Breast epithelium (tissue), 3 donors: Measurements from ENCODE around the gene RSU1.

Experiments used
- CTCF ChIP-seq, 3 donors: fragments of 450-650 bp; IDR thresholded peaks; one replicate each; pipeline ENCODE4 v1.5.1; 2016 to 2017; ENCODE audit warnings: antibody characterized with exemption in 3 of 3, mild to moderate bottlenecking in 3 of 3, moderate library complexity in 3 of 3
- POLR2A ChIP-seq: fragments of 450-650 bp; IDR thresholded peaks from one replicate; pipeline ENCODE4 v1.6.1; 2016; ENCODE audit warnings: antibody characterized with exemption, mild to moderate bottlenecking, moderate library complexity
- POLR2AphosphoS5 ChIP-seq, 3 donors: sonication (generic); formaldehyde crosslinking; IDR thresholded peaks; one replicate each; pipeline ENCODE4 v1.6.1; 2017; ENCODE audit warnings: antibody characterized with exemption in 3 of 3

DNA sequence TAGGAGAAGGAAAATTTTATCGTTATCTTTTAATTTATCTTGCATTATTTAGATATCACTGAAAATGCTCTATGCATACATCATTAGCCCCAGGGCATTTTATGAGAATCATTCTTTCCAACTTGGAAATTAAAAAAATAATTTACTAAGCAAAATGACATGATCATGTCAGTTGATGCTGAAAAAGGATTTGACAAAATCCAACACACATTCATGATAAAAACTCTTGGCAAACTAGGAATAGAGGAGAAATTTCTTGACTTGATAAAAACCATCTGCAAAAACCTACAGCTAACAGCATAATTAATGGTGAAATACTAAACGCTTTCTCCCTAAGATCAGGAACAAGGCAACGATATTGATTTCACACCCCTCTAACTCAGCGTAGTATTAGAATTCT, 40.2 kb upstream of the RSU1 start:
- TF ChIP-seq POLR2A: no peak
- TF ChIP-seq CTCF (IDR thresholded peaks at IDR 0.05): no peak
- no peak for TF ChIP-seq POLR2AphosphoS5 (IDR thresholded peaks at IDR 0.05)
